Activated CD8-positive, alpha-beta T cell treated with anti-CD3 and anti-CD28 coated beads, Interleukin-2, amount 10 ng/mL, durations not matched to agents 7 days and 5 days (primary cell): Measurements from ENCODE around the gene PTH2. TPM values are rescaled to one million over a fixed set of nuclear protein-coding genes. Genes with fewer than 3 reads are reported as not detected.
"Not testable (repeated sequence)": the region's sequence is repeated elsewhere in the genome, so short reads cannot be mapped to it uniquely, and the experiment has no call there.

ENCODE experiments used
- ATAC-seq: fragments of 150-1000 bp; cut with Tn5 transposase; one replicate; pipeline ENCODE4 v1.10.0; 2021; ENCODE audit warnings: moderate library complexity
- CTCF ChIA-PET: fragments of 350-600 bp; sonication (Branson Sonifier 250); formaldehyde crosslinking; loops from one replicate; lab custom pipeline; 2021; ENCODE audit warnings: antibody characterized with exemption; lab: Charles Lee
- POLR2A ChIA-PET: fragments of 350-600 bp; sonication (Branson Sonifier 250); formaldehyde crosslinking; loops from one replicate; lab custom pipeline; 2021; ENCODE audit warnings: antibody characterized with exemption; lab: Charles Lee
- DNase-seq: peaks from one replicate; pipeline ENCODE4 v3.0.0-alpha.2; 2020
- H3K27ac Mint-ChIP-seq: one replicate; pipeline ENCODE4 v1.8.0; 2021; ENCODE audit warnings: mild to moderate bottlenecking, mixed read lengths
- H3K27me3 Mint-ChIP-seq: one replicate; pipeline ENCODE4 v1.8.0; 2021; ENCODE audit warnings: low read depth, mixed read lengths
- H3K36me3 Mint-ChIP-seq: one replicate; pipeline ENCODE4 v1.8.0; 2021; ENCODE audit warnings: low read depth, mixed read lengths
- H3K4me1 Mint-ChIP-seq: one replicate; pipeline ENCODE4 v1.8.0; 2021; ENCODE audit warnings: low read depth, mixed read lengths
- H3K4me3 Mint-ChIP-seq: one replicate; pipeline ENCODE4 v1.8.0; 2021; ENCODE audit warnings: mild to moderate bottlenecking, mixed read lengths
- H3K9me3 Mint-ChIP-seq: one replicate; pipeline ENCODE4 v1.8.0; 2022; ENCODE audit warnings: mixed read lengths; ENCODE audit not compliant: insufficient read depth
- total RNA-seq, 2 experiments: library from RNA; stranded (reverse); gene quantifications; one replicate each; pipeline ENCODE4 v1.2.3, GENCODE V29; 2021

The PTH2 gene
- total RNA-seq, 2 experiments from 2014 or later: not detected

DNA sequence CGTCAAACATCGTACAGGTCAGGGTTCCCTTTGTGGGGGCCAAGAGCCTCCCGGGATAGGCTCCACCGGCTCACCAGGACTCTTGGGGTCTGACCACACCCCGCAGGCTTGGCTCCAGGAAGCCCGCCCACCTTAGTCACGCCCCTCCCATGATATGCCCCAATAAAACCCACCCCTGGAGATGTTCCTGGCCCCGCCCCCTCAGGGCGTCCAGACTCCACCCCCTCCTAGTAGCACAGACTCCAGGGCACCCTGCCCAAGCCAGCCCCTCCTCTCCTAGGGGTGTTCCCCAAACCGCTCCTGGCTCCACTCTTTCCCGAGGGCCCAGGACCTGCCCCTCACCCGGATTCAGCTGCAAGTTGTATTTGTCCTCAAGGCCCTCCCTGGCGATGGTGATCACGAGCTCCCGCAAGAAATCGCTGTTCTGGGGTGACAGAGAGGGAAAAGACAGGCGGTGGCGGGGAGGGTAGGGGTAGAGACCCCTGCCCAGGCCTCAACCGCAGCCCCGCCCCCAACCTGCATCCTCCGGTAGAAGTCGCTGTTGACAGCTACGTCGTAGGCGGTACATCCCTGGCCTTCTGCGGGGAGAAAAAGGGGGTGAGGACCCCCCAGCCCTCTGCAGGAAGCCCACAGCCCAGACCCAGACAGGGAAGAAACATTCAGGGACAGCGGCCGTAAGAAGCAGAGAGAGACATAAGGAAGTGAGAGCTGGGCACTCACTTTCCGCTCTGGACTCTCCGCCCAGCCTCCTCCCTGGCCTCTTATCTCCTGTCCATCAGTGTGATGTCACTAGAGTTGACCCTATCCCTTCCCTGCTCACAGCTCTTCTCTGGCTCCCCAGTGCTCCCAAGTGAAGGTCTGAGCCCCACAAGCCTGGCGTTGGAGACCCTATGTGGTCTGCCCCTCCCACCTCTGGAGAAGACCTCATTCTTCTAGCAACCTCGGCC lies 24.5 kb upstream of the PTH2 start:
- Mint-ChIP-seq H3K9me3 (no peaks in the 10 kb centered on the region), H3K27ac (no peak overlapping the region), H3K4me1 (peaks cover 70% of the 10 kb centered on the region), H3K27me3 (peaks cover under 1% of the 10 kb centered on the region), H3K36me3 (peaks cover 50% of the 10 kb centered on the region), H3K4me3 (no peak overlapping the region)
- DNase-seq (no peak), ATAC-seq (no peak)
- CTCF ChIA-PET: interaction anchor here (1.1 to 3.8 kb wide), 2 partner anchors 28 to 57 kb away, joined by 3 to 13 read pairs; no protein-coding TSS in a partner anchor
- POLR2A ChIA-PET: interaction anchor here (0.8 to 1.9 kb wide), 2 partner anchors 23 to 29 kb away, joined by 3 to 5 read pairs; no protein-coding TSS in a partner anchor

DNA sequence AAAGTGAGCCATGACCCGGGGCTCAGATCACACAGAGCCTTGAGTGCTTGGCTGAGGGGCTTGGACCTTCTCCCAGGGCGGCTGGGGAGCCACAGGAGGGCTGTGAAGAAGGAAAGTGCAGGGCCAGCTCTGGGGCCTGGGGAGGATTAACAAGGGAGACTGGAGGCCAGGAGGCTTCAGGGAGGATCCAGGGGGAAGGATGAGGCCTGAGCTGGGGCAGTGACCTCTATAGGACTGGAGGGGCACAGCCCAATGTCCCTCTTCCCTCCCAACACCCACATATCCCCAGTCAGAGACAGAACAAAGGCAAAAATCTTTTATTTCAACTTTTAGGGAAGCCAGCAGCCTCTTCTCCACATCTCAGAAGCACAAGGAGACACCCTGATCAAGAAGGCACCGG lies 22.8 kb upstream of the PTH2 start:
- Mint-ChIP-seq H3K27ac (no peak overlapping the region), H3K27me3 (peaks cover 15% of the 10 kb centered on the region), H3K36me3 (peaks cover 42% of the 10 kb centered on the region), H3K4me3 (no peak overlapping the region), H3K4me1 (peaks cover 76% of the 10 kb centered on the region), H3K9me3 (no peaks in the 10 kb centered on the region)
- ATAC-seq (no peak), DNase-seq (no peak)
- POLR2A ChIA-PET: interaction anchor here (0.6 kb wide), 1 partner anchor 174 kb away, joined by 3 read pairs; no protein-coding TSS in a partner anchor
- CTCF ChIA-PET: interaction anchor here (1.3 to 3.8 kb wide), 4 partner anchors 23 to 55 kb away, joined by 3 to 13 read pairs (median 6); partner anchors contain the start of gene FLT3LG

- CTCF ChIA-PET: interaction anchor here (0.6 to 4.4 kb wide), 7 partner anchors 9 to 176 kb away, joined by 3 to 40 read pairs (median 5); partner anchors contain the start of genes ALDH16A1 and FLT3LG
- DNase-seq, H3K9me3 Mint-ChIP-seq, POLR2A ChIA-PET, ATAC-seq: not testable (repeated sequence)
- H3K36me3 Mint-ChIP-seq: peaks cover 28% of the 10 kb centered on the region
- H3K4me1 Mint-ChIP-seq: peaks cover 64% of the 10 kb centered on the region
- peaks cover 33% of the 10 kb centered on the region for H3K27me3 Mint-ChIP-seq
- peak overlapping the region; percentile 78 for H3K4me3 Mint-ChIP-seq
- peak overlapping the region; percentile 84 for H3K27ac Mint-ChIP-seq
These were observed 21.0 kb upstream of the PTH2 start for GRCh38 chr19:49444100-49444700.

DNA sequence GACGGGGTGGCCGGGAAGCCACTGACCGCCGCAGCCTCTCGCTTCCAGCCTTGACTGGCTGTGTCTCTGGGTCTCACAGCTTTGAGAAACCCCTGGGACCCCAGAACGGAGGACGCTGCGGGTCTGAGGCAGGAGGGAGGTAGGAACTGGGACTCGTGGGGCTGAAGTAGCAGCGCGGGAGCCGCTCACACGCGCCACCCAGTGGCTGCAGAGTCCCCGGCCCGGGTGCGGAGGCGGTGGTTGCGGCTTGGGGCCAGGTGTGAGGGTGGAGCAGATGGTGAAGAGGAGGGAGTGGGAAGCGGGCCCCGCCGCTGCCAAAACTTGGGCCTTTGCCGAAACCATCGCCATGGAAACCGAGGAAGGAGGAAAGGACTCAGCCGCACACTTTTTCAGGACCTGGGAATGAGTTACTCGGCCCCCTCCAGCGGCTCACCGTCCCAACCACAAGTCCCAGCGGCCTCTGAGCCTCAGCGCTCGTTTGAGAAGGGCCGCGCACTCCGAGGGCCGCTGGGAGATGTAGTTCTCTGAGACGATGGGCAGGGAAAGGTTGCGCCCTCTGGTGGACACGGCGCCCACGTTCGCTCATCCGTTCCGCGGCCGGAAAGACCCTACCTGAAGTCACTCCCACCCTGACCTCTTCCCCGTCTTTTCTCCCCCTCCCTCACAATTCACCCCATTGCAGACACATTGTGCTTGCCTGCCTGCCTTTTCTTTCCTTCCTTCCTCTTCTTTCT lies 20.3 kb upstream of the PTH2 start:
- Mint-ChIP-seq H3K27me3 (peaks cover 38% of the 10 kb centered on the region), H3K27ac (peak overlapping the region; percentile 84), H3K4me1 (peaks cover 60% of the 10 kb centered on the region), H3K36me3 (peaks cover 23% of the 10 kb centered on the region), H3K9me3 (no peaks in the 10 kb centered on the region), H3K4me3 (peak overlapping the region; percentile 78)
- ChIA-PET POLR2A (interaction anchor here (0.6 to 0.7 kb wide), 2 partner anchors 410 to 1631 kb away, joined by 4 to 5 read pairs; no protein-coding TSS in a partner anchor), CTCF (interaction anchor here (0.6 to 4.4 kb wide), 15 partner anchors 8 to 346 kb away, joined by 3 to 40 read pairs (median 4); partner anchors contain the start of genes ALDH16A1, FLT3LG, PIH1D1 and PTH2)
- DNase-seq (peak; percentile 96), ATAC-seq (peak; percentile 88)

GRCh38 chr19:49442771-49443365 lies 19.6 kb upstream of the PTH2 start:
- Mint-ChIP-seq H3K27me3 (peaks cover 45% of the 10 kb centered on the region), H3K36me3 (peaks cover 17% of the 10 kb centered on the region), H3K4me1 (peaks cover 55% of the 10 kb centered on the region), H3K27ac (peak overlapping the region; percentile 84), H3K9me3 (no peaks in the 10 kb centered on the region), H3K4me3 (peak overlapping the region; percentile 78)
- ChIA-PET POLR2A (interaction anchor here (0.6 to 1.3 kb wide), 3 partner anchors 9 to 1632 kb away, joined by 4 to 5 read pairs (median 4); partner anchors contain the start of gene PIH1D1), CTCF (interaction anchor here (0.8 to 4.4 kb wide), 13 partner anchors 9 to 345 kb away, joined by 3 to 40 read pairs (median 4); partner anchors contain the start of genes ALDH16A1, FLT3LG, PIH1D1 and PTH2)
- DNase-seq (peak; percentile 75), ATAC-seq (peak; percentile 32)

DNA sequence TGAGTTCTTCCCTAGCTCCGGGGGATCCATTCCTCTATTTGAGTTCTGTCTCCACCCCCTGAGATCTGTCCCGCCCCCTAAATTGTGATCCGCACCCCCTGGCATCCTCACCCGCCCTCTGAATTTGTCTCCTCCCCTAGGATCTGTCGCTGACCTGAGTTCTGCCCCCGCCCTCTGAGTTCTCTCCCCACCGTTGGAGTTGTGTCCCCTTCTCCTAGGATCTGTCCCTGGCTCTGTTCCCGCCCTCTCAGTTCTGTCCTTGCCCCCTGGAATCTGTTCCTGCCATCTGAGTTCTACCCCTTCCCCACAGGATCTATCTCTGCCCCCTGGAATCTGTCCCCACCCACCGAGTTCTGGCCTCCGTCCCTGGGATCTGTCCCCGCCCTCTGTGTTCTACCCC lies 19.1 kb upstream of the PTH2 start:
- CTCF ChIA-PET: interaction anchor here (0.8 to 4.4 kb wide), 12 partner anchors 10 to 345 kb away, joined by 3 to 40 read pairs (median 4); partner anchors contain the start of genes ALDH16A1, FLT3LG, PIH1D1 and PTH2
- no peaks in the 10 kb centered on the region for H3K9me3 Mint-ChIP-seq
- H3K36me3 Mint-ChIP-seq: peaks cover 12% of the 10 kb centered on the region
- H3K27ac Mint-ChIP-seq: no peak overlapping the region
- ATAC-seq (no peak), DNase-seq (peak; percentile 42)
- H3K4me3 Mint-ChIP-seq: peak overlapping the region; percentile 78
- H3K4me1 Mint-ChIP-seq: peaks cover 50% of the 10 kb centered on the region
- peaks cover 50% of the 10 kb centered on the region for H3K27me3 Mint-ChIP-seq
- POLR2A ChIA-PET: interaction anchor here (1.3 kb wide), 1 partner anchor 10 kb away, joined by 4 read pairs; the partner anchor contains the start of gene PIH1D1

DNA sequence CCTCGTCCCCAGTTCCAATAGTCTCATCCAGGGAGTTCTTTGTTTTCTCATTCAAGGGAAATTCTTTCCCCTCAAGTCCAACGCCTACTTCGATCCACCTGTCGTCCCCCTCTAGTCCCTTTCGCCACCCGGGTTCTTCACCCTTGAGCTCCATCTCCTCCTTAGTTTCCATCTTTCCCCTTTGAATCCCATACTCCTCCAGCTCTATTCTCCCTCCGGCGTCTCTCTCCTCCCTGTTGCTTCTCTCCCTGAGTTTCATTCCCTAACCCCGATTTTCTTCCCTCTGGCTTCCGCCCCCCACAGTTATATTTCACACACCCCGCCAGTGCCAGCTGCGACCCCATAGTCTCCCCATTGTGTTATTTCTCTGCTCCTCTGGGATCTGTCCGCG lies 18.7 kb upstream of the PTH2 start:
- no peak overlapping the region for H3K27ac Mint-ChIP-seq
- H3K4me3 Mint-ChIP-seq: peak overlapping the region; percentile 78
- H3K4me1 Mint-ChIP-seq: peaks cover 48% of the 10 kb centered on the region
- peaks cover 54% of the 10 kb centered on the region for H3K27me3 Mint-ChIP-seq
- DNase-seq: no peak
- CTCF ChIA-PET: interaction anchor here (1.4 to 4.4 kb wide), 5 partner anchors 10 to 50 kb away, joined by 4 to 40 read pairs (median 8); partner anchors contain the start of genes FLT3LG, PIH1D1 and PTH2
- H3K36me3 Mint-ChIP-seq: peaks cover 11% of the 10 kb centered on the region
- POLR2A ChIA-PET: interaction anchor here (1.3 kb wide), 1 partner anchor 10 kb away, joined by 4 read pairs; the partner anchor contains the start of gene PIH1D1
- no peaks in the 10 kb centered on the region for H3K9me3 Mint-ChIP-seq
- ATAC-seq: no peak

DNA sequence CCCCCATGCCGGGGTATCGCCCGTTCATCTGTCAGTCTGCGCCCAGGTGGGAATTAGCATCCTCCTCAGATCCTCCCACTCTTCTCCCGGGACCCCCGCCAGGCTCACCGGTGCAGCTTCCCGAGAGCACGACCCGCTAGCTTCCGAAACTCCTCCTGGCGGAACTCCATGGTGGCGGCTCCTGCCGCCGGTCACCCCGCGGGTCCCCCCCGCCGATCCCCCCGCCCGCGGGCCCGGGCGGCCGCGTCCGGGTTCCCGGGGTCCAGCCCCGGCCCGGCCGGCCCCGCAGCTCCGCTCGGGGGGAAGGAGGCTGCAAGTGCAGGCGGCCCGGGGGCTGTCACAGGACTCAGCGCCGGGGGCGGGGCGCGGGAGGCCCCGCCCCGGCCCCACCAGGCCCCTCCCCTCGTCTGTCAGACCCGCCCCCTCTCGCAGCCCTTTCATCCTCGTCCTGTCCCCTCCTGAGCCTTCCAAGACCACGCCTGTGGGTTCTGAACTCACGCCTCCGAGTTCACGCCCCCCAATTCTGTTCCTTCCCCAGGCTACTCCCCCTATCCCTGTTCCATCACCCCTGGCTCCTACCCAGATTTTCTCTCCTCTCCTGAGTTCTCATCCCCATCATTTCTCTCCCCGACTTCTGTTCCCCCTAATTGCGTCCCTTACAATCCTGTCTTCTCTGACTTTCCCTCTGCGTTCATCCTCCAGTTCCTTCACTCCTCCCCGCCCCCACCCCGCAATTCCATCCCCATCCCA lies 18.1 kb upstream of the PTH2 start, which contains the start of gene SLC17A7:
TSS of gene SLC17A7 (minus strand) at position 318 of the 750 bp plus-strand sequence. CDS start at position 170, 148 bp downstream.
- Mint-ChIP-seq H3K27ac (no peak within 1 kb of the TSS), H3K4me1 (peaks cover 43% of the 10 kb centered on the region), H3K4me3 (peak within 1 kb of the TSS; percentile 78), H3K9me3 (no peaks in the 10 kb centered on the region), H3K27me3 (peaks cover 58% of the 10 kb centered on the region), H3K36me3 (peaks cover 6% of the 10 kb centered on the region)
- CTCF ChIA-PET: interaction anchor here (1.4 to 4.4 kb wide), 5 partner anchors 11 to 49 kb away, joined by 4 to 40 read pairs (median 8); partner anchors contain the start of genes FLT3LG, PIH1D1 and PTH2
- DNase-seq (peak; percentile 68), ATAC-seq (peak; percentile 9)
- POLR2A ChIA-PET: interaction anchor here (0.6 to 1.3 kb wide), 2 partner anchors 11 to 81 kb away, joined by 3 to 4 read pairs; partner anchors contain the start of gene PIH1D1

- ChIA-PET POLR2A (interaction anchor here (0.6 kb wide), 1 partner anchor 80 kb away, joined by 3 read pairs; no protein-coding TSS in a partner anchor), CTCF (interaction anchor here (1.3 to 4.4 kb wide), 2 partner anchors 48 to 49 kb away, joined by 7 to 40 read pairs; no protein-coding TSS in a partner anchor)
- no peaks in the 10 kb centered on the region for H3K9me3 Mint-ChIP-seq
- H3K4me1 Mint-ChIP-seq: peaks cover 45% of the 10 kb centered on the region
- H3K4me3 Mint-ChIP-seq: peak overlapping the region; percentile 8
- peaks cover 66% of the 10 kb centered on the region for H3K27me3 Mint-ChIP-seq
- no peak for ATAC-seq
- no peak for DNase-seq
- no peak overlapping the region for H3K27ac Mint-ChIP-seq
- no peaks in the 10 kb centered on the region for H3K36me3 Mint-ChIP-seq
These were observed 17.4 kb upstream of the PTH2 start for GRCh38 chr19:49440439-49441209.
